Hematopoietic multipotent progenitor cell treated with erythropoietin and hydrocortisone succinate and interleukin-3 and kit ligand, for 6 days (in vitro differentiated cells): ENCODE results near the gene ZBTB20.

Source experiments
- DNase-seq: peaks from one replicate; pipeline ENCODE4 v3.0.0-alpha.2; 2015

The ZBTB20 gene

GRCh38 chr3:114455432-114455831, 691.7 kb downstream of the ZBTB20 start:
- no peak for DNase-seq

GRCh38 chr3:114454551-114455251, 692.4 kb downstream of the ZBTB20 start:
- peak; percentile 20 for DNase-seq

- DNase-seq, result no peak
Observed at GRCh38 chr3:114453361-114453780, 693.7 kb downstream of the ZBTB20 start.

- no peak for DNase-seq
Observed at GRCh38 chr3:114452937-114453336, 694.2 kb downstream of the ZBTB20 start.

- no peak for DNase-seq
Observed at GRCh38 chr3:114452256-114452655, 694.8 kb downstream of the ZBTB20 start.

- no peak for DNase-seq
Observed at GRCh38 chr3:114451561-114452018, 695.5 kb downstream of the ZBTB20 start.

- DNase-seq, result no peak
Observed at GRCh38 chr3:114451051-114451451, 696.0 kb downstream of the ZBTB20 start.

- DNase-seq, result no peak
Observed at GRCh38 chr3:114450008-114450596, 697.0 kb downstream of the ZBTB20 start.

GRCh38 chr3:114449271-114450007, 697.6 kb downstream of the ZBTB20 start:
- DNase-seq, result no peak

- DNase-seq, result no peak
Observed at GRCh38 chr3:114447950-114448479, 699.1 kb downstream of the ZBTB20 start.

- DNase-seq, result no peak
Observed at GRCh38 chr3:114447545-114447944, 699.5 kb downstream of the ZBTB20 start.

- no peak for DNase-seq
Observed at GRCh38 chr3:114446600-114446999, 700.5 kb downstream of the ZBTB20 start.

GRCh38 chr3:114445233-114445632, 701.9 kb downstream of the ZBTB20 start:
- no peak for DNase-seq

- DNase-seq, result no peak
Observed at GRCh38 chr3:114444216-114444615, 702.9 kb downstream of the ZBTB20 start.

- DNase-seq, result no peak
Observed at GRCh38 chr3:114442246-114442645, 704.8 kb downstream of the ZBTB20 start.

GRCh38 chr3:114441386-114441785, 705.7 kb downstream of the ZBTB20 start:
- no peak for DNase-seq

GRCh38 chr3:114440700-114441099, 706.4 kb downstream of the ZBTB20 start:
- no peak for DNase-seq

- DNase-seq, result no peak
Observed at GRCh38 chr3:114439284-114439683, 707.8 kb downstream of the ZBTB20 start.

GRCh38 chr3:114437897-114438296, 709.2 kb downstream of the ZBTB20 start:
- no peak for DNase-seq

- DNase-seq, result no peak
Observed at GRCh38 chr3:114436182-114436581, 710.9 kb downstream of the ZBTB20 start.

GRCh38 chr3:114435386-114436115, 711.5 kb downstream of the ZBTB20 start:
- DNase-seq, result no peak

- no peak for DNase-seq
Observed at GRCh38 chr3:114432310-114432709, 714.8 kb downstream of the ZBTB20 start.

GRCh38 chr3:114428044-114428595, 719.0 kb downstream of the ZBTB20 start:
- no peak for DNase-seq
